NCI-H748 (cell line): ENCODE measurements around the gene SSRP1.

ENCODE experiments used
- DNase-seq: peaks from one replicate; lab custom pipeline; 2025; ENCODE audit not compliant: unreplicated experiment; lab: John Stamatoyannopoulos, UW

The SSRP1 gene

DNA sequence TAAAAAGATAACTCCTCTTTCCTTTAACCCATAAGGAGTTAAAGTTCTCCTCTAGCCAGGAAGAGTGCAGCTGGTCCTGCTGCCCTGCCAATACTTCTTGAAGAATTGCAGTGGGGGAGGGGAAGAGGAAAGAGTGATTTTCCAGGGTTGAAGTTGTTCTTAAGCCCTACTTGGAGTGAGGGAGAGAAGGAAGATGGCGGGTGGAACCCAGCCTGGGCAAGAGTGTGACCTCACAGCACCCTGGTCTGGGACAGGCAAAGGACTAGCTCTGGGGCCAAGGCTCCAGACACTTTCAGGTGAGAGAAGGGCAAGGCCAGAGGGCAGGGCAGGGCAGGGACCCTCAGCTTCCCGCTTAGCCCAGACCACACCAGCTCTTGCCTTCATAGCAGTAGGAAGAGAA is 17.5 kb downstream of the SSRP1 start:
- no peak for DNase-seq

DNA sequence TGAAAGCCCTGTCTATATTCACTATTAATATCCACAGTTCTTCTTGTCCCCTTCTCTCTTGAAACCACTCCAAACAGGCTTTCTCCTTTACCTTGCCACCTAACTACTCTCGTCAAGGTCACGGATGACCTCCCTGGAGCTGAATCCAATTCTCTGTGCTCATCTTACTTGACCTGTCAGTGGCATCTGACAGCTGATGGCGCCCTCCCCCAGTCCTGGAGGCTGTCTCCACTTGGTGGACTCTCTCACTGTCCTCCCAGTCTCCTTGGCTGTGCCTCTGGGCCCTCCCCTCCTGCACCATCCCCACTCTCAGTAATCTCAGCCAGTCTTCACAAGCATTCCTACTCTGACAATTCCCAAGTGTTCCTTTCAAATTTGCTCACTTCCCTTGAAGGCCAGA is 19.7 kb downstream of the SSRP1 start:
- DNase-seq, result no peak

DNA sequence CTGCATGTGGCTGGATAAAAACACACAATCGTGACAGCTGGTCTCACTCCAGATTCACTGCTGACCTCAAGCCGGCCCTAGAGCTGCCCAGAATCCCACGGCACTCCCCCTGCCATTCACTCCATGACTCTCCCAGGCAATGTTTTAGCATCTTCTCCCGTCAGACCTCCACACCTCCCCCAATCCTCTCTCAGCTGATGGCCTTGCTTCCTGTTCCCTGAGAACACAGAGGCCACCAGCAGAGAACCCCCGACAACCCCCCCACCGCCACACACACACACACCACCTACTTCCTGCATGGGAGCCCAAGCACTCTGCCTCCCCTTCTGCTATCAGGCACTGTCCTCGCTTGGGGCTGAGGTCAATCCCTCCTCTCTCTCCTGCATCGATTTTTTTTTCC is 20.2 kb downstream of the SSRP1 start:
- no peak for DNase-seq

DNA sequence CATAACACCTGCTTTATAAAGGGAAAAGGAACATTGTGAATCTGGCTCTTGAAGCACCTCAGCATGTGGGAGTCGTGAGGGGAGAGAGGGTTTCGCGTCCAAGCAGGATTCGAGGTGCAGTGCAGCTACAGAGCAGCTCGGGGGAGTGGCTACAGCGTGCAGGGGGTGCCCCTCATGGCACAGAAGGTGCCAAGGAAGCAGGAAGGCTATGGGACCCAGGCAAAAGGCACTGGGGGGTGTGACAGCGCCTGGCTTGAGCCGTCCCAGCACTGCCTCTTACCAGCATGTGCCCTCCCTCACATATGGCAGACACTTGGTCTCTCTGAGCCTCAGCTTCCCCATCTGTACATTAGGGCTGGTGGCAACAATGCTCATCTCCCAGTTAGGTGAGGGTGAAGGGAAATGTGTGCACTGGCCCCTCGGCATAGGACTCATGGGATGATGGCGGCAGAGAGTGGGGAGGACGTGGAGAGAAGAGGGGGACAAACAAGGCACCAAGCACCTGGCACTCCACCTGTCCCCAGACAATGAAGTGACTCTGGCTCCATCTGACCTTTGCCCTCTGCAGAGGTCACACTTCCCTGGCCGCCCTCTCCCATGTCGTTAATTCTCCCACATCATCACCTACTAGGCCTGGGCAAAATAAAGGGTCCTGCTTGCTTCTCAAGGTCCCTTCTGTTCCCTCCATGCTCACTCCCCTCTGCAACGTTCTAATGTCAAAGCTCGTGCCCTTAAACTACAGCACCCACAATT is 21.3 kb downstream of the SSRP1 start:
- no peak for DNase-seq

DNA sequence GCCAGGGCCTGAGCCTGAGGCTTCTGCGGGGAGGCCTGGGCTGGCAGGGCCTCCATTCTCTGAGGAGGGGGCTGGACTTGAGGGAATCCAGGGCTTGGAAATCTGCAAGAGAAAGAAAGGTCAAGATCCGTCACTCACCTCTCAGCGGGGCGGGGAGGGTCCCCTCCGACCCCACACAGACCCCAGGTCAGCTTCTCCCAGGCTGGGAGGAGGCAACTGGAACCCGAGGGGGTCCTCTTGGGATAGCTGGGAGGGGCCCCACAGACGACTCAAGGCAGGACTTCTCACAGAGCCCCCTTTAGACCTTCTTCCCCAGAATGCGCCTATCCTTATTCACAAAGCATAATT is 21.9 kb downstream of the SSRP1 start:
- DNase-seq, result no peak

DNA sequence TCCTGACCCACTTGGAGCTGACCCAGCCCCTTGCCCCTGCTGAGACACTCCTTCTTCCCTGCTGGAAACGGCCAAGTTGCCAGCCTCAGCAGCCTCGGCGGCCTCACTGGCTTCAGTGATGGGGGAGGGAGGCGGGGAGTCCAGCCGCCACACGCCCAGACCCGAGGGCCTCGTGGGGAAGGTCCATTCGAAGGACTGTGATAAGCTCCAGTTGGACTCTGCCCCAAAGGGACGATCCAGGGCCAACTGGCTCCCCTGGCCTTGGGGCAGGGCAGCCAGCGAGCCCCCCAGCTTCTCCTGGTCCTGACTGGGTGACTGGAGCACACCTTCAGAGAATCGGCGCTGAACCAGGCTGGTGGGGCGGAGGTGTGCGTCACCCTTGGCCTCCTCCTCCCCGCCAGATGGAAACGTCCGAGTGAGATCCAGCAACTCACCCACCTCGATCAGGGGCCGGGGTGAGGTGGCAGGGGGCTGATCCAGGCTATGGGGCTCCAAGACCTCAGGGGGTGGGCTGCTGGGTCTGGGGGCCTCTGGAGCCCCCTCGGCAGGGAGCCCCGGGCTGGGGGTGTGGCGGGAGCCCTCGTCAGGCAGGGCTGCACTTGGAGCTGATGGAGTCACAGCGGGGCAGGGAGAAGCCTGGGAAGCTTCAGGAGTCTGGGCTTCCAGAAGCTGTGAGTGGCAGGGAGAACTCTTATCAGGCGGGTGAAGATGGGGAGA is 22.5 kb downstream of the SSRP1 start:
- DNase-seq, result no peak

DNA sequence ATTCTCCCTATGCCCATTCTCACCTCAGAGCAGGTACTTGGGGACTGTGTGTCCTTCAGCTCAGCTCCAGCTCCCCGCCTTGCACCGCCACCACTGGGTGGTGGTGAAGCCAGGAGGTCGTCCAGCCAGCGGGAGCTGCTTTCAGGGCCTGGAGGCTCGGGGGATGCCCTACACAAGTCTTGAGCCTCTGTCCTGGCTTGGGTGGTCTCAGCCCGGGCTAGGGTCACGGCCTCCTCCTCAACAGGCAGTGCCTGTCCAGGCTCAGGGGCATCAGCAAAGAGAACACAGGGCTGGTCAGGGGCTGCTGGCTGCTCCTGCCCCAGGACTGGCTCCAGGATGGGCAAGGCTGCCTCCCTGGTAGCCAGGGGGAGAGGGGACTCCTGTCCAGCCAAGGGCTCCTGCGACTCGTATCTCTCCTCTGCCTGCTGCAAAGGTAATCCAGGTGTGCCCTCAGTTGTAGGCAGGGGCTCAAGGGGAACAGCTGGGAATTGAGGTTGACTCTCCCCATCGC is 23.1 kb downstream of the SSRP1 start:
- no peak for DNase-seq

DNA sequence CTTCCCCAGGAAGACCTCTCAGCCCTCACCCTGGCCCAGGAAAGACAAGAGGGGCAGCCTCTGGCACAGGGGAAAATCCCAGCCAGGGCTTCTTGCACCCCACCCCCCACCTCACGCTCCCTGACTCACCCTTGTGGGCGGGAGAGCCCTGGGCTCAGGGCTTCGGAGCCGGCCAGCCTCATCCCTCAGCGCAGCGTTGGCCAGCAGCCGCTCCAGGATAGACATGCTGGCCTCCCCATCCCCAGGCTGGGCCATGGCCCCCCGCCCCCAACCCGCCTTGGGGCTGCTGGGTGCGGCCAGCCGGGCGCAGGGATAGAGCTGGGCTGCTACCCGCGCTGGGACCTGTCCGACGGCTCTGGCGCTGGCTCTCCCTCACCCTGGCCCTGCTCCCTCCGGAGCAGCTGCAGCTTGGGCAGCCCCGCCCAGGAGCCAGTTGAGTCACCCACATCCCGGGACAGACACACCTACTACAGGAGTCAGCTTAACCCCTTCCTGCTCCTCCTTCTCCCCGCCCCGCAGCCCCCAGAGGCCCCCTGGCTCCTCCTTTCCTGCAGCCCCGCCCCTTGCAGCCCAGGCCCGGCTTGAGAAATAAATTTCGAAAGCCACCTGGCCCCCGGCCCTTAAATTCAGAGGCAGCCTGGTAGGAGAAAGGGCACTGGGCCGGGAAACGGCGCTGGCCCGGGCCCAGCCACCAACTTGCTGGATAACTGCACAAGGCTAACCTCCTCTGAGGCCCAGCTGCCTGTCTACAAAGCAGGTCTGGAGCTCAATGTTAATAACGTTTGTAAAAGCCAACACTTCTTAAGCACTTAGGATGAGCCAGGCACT is 24.4 kb downstream of the SSRP1 start:
- peak; percentile 75 for DNase-seq

DNA sequence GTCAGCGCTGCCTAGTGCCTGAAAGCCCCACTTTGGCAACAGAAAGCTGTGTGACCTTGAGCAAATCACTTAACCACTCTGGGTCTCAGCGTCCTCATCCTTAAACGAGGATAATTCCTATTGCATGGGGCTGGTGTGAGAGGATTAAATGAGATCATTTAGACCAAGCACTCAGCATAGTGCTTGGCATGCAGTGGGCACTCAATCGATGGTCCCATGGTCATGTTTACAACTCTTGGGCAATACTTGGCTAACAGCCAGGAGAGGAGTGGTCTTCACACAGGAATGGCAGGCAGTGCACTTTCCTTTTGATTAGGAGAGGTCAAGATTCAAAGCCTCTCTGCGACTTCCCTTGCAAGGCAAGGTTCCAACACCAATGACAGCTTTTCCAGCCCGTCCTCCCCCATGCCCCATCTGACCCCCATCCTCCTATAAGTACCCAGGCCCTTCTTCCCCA is 25.0 kb downstream of the SSRP1 start:
- peak; percentile 73 for DNase-seq

DNA sequence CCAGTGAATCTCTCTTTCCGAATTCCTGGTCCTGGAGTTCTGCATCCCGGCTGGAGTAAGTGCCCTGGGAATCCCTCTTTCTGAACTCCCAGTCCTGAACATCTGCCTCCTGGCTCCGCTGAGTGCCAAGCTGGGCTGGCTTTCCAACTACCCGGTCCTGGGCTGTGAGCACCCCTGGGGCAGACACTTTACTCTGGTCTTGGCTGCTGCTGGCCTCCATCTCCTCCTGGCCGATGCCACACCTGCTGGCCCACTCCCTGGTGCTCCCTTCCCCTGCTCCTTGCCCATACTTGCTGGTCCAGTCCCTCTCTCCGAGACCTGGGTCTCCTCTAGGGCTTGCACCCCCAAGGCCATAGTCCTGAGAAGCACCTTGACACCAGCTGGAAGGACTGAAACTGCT is 25.6 kb downstream of the SSRP1 start:
- no peak for DNase-seq

DNA sequence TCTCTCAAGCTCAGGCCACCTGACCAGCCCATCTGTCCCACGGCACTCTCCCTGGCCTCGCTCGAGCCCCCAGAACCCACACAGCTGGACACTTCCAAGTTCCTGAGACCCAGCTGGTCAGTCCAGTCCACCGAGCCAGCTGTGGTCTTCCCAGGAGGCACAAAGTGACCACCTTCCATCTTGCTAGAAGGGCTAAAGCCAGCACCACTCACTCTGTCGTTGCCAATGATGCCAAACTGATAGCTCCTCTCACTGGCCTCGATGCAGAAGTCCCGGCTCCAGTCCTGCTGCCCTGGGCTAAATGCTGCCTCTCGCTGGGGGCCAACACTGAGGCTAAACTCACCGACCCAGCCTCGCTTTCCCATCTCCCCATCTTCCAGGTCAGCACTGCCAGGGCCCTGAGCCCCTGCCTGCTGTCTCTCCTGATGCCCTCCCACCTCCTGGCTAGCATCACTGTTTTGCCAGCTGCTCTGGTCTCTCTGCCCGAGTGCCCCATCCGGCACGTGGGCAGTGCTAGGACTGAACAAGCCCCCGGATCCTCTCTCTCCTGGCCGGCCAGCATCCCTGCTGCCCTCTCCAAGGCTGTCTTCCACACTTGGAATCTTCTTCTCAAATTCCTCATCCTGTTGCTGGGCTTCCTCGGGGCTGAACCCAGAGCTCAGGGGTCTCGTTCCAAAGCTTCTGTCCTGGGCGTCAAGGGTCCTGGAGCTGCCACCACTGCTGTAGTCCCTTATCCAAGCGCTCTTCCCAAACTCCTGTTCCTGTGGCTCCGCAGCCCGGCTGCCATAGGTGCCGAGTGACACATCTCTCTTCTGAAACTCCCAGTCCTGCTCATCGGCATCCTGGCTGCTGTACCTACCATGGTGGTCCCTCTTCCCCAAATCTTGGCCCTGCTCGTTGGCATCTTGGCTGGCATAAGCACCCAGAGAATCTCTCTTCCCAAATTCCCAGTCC is 26.3 kb downstream of the SSRP1 start:
- no peak for DNase-seq

DNA sequence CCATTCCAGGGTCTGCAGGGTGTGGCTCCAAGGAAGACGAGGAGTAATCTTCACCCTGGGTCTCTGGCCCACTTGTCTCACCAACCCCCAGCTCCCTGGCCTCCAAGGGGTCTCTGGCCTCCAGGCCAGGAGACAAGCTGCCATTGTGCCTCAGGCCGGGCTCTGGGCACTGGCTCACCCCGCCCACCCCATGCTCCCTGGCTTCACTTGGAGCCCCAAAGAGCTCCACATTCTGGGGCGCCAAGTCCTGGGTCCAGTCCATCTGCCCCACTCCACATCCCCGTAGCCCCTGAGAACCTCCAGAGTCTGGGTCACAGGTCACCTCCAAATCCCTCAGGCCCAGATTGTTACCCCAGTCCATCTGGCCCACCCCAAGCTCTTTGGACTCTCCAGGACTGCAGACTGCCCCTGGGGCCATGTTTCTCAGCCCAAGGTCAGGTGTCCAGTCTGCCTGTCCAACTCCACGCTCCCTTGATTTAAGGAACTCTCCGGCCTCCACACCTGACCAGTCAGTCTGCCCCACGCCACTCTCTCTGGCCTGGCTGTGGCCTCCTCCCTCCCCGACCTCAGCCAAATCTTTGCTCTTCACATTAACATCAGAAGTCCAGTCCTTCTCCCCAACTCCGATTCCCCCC is 27.1 kb downstream of the SSRP1 start:
- DNase-seq, result no peak

DNA sequence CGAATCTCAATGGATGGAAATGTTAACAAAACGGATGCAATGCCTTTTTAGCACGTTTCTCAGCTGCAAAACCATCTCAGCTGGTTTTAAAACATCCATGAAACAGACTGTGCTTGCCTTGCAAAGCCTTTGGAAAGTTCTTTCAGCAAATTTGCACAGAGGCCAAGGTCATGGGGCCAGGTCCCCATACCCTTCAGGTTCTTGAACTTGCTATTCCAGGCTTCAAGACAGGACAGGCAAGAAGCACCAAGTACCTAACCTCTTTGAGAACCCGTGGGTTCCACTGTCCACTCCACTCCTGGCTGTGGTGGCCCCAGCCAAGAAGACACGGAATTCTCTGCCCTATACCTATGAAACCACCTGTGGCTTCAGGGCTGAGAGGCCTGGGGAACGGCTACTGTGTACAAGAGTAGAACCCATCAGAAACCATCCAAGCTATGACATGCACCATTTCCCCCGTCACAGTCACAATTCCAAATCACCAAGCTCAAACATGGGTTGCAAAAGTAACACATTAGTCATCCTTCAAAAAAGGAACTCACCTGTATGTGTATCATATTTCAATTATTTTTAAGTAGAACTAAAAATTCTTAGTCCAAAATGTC is 27.9 kb downstream of the SSRP1 start:
- no peak for DNase-seq

DNA sequence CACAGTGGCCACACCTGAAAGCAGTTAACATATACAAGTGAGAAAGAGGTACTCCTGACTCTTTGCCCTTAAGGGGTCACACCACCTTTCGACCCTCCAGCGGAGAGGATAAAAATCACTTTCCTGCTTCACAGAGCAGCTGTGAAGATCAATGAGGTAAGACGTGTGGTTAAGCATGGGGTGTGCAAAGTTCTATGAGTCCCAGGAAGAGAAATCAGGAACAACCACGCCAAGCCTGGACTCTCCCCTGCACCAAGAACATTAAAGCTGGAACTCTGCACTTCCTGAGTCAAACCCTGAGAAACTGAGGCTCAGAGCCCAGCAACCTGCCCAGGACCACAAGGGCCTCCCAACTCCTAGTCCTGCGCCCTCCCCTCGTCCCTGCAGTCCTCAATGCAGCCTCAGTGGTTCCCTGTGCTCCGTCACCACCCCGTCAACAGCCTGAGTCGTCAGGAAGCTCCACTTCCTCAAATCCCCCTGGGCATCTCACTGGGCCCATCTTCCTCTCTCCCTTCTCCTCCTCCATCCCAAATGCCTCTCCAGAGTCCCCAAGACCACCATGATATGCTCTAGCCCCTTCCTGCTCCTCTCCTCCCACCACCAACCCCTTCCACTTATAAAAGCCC is 28.6 kb downstream of the SSRP1 start:
- DNase-seq, result no peak

DNA sequence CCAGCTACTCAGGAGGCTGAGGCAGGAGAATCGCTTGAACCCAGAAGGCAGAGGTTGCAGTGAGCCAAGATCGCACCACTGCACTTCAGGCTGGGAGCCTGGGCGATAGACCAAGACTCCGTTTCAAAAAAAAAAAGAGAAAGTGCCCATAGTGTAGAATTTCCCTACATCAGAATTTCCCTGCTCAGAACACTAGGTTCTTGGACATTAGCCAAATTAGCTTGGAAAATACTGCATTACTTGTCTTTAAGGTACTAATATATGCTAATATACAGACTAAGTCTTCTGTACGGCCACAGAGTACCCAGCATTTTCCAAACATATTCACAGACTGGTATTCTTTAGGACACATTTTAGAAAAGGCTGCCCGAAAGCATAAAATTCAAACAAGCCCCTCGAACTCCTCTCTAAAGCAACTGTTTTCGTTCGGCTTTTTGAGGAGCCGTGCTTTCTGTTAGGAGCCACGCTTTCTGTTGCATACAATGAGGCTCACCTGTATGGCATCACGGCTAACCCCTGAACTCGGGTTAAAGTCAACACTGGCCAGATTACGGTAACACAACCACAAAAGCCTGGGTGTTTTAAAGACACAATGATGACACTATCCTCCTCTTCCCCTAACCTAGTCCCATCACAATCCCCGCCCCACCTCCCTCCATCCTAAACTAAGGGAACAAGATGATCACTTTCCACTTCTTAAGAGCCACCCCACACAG is 29.4 kb downstream of the SSRP1 start:
- no peak for DNase-seq

DNA sequence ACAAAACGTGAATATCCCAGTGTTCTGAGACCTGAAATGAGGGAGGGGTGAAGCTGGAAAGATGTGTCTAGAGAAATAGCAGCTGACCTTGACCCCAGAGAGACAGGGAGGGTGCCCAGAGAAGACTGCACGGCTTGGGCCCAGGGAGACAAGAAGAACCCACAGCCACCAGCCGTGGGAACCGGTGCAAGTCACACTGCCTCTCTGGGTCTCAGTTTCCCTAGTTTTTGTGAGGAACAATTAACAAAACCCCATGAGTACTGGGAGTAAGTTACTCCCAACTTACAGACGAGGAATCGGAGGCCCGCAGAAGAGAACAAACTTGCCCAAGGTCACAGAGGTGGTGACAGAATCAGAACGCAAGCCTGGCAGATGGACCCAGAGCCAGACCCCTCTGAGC is 30.2 kb downstream of the SSRP1 start:
- DNase-seq, result no peak

DNA sequence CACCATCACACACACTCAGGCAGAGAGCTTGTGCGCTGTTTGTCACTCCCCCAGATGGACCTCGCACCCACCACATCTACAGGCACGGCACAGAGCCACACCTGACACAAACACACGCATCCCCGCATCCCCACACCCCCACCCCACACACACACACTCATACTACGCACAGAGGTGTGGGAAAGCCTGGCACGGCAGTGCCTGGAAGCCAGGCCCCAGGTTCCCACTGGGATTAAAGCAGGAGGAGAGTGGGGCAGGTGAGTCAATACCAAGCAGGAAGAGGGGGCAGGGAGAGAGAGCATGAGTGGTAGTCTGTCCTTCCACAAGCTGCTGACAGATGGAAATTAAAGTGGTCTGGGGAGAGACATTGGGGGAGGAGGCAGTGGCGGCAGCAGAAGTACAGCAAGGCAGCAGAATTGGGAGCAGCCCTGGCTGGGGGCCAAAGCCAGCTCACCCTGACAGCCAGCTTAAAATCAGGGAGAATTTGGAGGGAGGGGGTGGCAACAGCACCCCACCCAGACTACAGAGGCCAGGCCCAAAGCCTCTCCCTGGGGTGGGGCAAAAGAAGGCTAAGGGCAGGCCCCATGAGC is 31.6 kb downstream of the SSRP1 start:
- DNase-seq, result peak; percentile 24

DNA sequence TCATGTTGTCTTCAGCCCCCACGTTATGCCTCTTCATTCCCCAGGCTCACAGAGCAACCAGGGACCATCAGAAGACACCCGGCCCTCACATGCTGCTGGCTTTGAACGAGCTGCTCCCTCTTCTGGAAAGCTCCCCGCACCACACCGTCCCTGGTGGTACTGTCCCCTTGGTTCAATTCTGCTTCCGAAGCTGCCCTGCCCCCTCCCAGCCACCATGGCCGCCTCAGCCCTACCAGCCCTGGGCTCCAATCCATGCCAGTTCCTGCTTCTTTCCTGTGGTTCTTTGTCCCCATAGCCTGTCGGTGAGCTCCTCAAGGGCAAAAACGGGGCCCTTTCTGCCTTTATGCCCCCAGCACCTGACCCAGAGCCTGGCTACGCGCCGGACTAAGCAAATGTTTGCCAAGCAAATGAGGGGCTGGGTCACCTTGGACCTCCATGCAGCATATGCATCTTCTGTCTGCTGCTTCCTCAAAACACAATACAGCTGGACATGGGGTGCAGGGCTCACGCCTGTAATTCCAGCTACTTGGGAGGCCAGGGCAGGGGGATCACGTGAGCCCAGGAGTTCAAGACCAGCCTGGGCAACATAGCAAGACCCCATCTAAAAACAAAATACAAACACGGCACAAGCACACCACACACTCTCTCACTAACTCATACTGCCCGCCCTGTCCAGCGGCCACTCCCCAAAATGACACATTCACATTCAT is 32.3 kb downstream of the SSRP1 start:
- DNase-seq, result no peak
